Measurements from ENCODE around the gene ARHGAP6.

The ARHGAP6 gene

GRCh38 chrX:11097933-11098332, 567.8 kb downstream of the ARHGAP6 start:
- no peak for TF ChIP-seq CTCF (IDR thresholded peaks at IDR 0.05)

- TF ChIP-seq CTCF (IDR thresholded peaks at IDR 0.05) = no peak
Observed at GRCh38 chrX:11089802-11090201, 575.9 kb downstream of the ARHGAP6 start.
